ENCODE data around the gene NBAS. TPM values are rescaled to one million over a fixed set of nuclear protein-coding genes. Genes with fewer than 3 reads are reported as not detected.

Gene NBAS
- total RNA-seq, 2 experiments from 2014 or later: 32.9 to 34.0 TPM

- H3K27me3 Mint-ChIP-seq: no peaks in the 10 kb centered on the region
- H3K9me3 Mint-ChIP-seq (ENCODE audit: low read depth): peaks cover 4% of the 10 kb centered on the region
- H3K36me3 Mint-ChIP-seq: no peaks in the 10 kb centered on the region
- H3K4me1 Mint-ChIP-seq: no peaks in the 10 kb centered on the region
- ATAC-seq: no peak
- no peak overlapping the region for H3K4me3 Mint-ChIP-seq
- DNase-seq: no peak
- CTCF ChIA-PET: no interaction called here
- no peak overlapping the region for H3K27ac Mint-ChIP-seq
Observed at GRCh38 chr2:15117409-15118050, 443.6 kb downstream of the NBAS start.

Other genes starting within 250 kb of the NBAS start
- gene DDX1, start 30.5 kb upstream of the NBAS start, total RNA-seq: 10 to 100 TPM; 58.5 to 81.3 TPM

All from activated CD8-positive, alpha-beta memory T cell treated with anti-CD3 and anti-CD28 coated beads, Interleukin-2, amount 10 ng/mL, durations not matched to agents 7 days and 5 days (primary cell).